ENCODE data around the gene UFSP1.

The UFSP1 gene

DNA sequence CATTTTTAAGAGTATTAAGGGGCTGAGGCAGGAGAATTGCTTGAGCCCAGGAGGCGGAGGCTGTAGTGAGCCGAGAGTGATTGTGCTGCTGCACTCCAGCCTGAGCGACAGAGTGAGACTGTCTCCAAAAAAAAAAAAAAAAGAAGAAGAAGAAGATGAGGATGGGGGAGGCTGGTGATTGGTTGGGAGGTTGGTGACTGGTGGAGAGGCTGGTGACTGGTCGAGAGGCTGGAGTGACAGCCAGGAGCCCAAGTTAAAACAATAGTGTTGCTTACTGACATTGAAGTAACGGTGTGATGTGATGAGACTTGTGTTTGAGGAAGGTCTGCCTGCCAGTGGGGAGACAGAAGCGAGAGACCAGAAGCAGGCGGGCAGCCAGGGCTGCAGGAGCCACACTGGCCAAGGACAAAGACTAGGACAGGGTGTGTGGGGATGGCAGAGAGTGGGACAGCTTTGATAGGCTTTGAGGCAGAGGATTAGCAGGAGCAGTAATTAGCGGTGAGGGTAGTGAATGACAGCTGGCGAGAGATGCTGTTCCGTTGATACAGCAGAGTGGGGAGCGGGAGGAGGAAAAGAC, 9.7 kb downstream of the UFSP1 start:
- in situ Hi-C loops (cut with HindIII; ENCODE audit: low sequenced_read_pairs) = no loop called here
- no peak overlapping the region for H3K4me3 ChIP-seq (ENCODE audit: low read depth, low read length)
- no peak for DNase-seq (ENCODE audit: low read depth, low spot score)
- TF ChIP-seq, protein P1, sequence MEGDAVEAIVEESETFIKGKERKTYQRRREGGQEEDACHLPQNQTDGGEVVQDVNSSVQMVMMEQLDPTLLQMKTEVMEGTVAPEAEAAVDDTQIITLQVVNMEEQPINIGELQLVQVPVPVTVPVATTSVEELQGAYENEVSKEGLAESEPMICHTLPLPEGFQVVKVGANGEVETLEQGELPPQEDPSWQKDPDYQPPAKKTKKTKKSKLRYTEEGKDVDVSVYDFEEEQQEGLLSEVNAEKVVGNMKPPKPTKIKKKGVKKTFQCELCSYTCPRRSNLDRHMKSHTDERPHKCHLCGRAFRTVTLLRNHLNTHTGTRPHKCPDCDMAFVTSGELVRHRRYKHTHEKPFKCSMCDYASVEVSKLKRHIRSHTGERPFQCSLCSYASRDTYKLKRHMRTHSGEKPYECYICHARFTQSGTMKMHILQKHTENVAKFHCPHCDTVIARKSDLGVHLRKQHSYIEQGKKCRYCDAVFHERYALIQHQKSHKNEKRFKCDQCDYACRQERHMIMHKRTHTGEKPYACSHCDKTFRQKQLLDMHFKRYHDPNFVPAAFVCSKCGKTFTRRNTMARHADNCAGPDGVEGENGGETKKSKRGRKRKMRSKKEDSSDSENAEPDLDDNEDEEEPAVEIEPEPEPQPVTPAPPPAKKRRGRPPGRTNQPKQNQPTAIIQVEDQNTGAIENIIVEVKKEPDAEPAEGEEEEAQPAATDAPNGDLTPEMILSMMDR (IDR thresholded peaks at IDR 0.05; ENCODE audit: low read depth, low read length) = no peak

DNA sequence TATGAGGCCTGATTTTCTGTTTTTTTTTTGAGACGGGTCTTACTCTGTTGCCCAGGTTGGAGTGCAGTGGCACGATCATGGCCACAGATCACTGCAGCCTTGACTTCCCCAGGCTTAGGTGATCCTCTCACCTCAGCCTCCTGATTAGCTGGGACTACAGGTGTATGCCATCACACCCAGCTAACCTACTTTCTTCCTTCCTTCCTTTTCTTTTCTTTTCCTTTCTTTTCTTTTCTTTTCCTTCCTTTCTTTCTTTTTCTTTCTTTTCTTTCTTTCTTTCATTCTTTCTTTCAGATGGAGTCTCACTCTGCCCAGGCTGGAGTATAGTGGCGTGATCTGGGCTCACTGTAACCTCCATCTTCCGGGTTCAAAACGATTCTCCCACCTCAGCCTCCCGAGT, 10.8 kb downstream of the UFSP1 start:
- TF ChIP-seq, protein P1 (IDR thresholded peaks at IDR 0.05; ENCODE audit: low read depth, low read length) = no peak
- no peak for DNase-seq (ENCODE audit: low read depth, low spot score)
- no peak overlapping the region for H3K4me3 ChIP-seq (ENCODE audit: low read depth, low read length)
- in situ Hi-C loops (cut with HindIII; ENCODE audit: low sequenced_read_pairs) = no loop called here

DNA sequence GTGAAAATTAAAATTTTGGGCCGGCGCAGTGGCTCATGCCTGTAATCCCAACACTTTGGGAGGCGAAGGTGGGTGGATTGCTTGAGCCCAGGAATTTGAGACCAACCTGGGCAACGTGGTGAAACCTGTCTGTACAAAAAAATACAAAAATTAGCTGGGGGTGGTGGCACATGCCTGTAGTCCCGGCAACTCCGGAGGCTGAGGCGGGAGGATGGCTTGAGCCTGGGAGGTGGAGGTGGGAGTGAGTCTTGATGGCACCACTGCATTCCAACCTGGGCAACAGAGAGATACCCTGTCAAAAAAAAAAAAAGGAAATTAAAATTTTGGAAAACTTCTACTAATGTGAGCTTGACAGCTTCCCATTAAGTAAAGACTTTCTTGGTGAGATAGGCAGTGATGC, 11.5 kb downstream of the UFSP1 start:
- in situ Hi-C loops (cut with HindIII; ENCODE audit: low sequenced_read_pairs) = no loop called here
- no peak for DNase-seq (ENCODE audit: low read depth, low spot score)
- TF ChIP-seq, protein P1 (IDR thresholded peaks at IDR 0.05; ENCODE audit: low read depth, low read length) = no peak
- no peak overlapping the region for H3K4me3 ChIP-seq (ENCODE audit: low read depth, low read length)

DNA sequence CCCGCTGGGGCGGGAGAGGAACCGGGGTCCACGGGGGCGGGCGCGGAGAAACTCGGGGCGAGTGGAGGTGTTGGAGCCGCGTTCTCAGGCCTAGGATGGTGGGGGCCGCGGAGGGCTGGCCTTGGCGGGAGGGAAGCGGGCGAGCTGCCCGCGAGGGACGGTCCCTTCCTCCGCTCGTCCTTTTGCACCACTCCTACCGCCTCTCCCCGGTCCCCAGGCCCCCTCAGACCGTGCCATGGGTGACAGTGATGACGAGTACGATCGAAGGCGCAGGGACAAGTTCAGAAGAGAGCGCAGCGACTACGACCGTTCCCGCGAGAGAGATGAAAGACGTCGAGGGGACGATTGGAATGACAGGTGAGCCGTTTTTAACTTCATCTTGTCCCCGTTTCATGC, 14.2 kb downstream of the UFSP1 start:
- H3K4me3 ChIP-seq (ENCODE audit: low read depth, low read length) = peak overlapping the region; percentile 97
- in situ Hi-C loops (cut with HindIII; ENCODE audit: low sequenced_read_pairs) = no loop called here
- TF ChIP-seq, protein P1 (IDR thresholded peaks at IDR 0.05; ENCODE audit: low read depth, low read length) = no peak
- DNase-seq (ENCODE audit: low read depth, low spot score) = no peak

DNA sequence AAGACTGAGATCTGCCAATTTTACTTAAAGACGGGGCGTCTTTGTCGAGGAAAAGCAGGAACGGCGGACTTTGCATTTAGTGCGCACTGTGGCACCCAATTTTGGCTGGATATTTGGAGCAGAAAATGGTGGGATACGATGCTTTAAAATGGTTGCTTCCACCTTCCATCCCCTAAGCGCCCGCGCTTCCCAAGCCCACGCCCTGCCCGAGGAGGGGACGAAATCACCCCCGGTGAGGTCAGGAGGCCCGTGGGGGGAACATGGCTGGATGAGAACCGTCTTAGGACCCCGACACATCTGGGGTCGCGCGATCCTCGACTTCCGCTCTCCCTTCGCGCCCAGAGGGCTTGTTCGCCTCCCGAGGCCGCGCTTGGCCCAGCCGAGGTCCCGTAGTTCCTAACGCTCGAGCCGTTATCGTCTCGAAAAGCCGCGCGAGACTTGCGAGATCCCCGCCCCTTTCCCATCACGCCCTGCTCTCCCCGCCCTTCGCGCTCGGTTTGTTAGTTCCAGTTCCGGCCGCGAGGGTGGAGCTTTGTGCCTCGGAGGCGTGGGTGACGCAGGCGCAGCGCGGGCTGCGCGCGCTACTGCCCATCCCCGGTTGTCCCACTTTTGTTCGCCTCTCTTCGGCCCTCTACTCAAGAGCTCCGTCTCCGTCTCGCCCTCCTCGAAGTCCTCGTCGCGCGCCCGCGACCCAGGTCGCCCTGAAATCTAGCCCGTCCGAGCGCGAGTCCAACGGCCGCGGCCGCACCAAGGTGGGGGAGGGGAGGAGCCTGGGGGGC, 14.7 kb downstream of the UFSP1 start, which contains the start of gene SRRT:
Gene SRRT (plus strand): TSS at position 527 of the 779 bp plus-strand sequence. CDS start 488 bp downstream, outside the sequence.
- H3K4me3 ChIP-seq (ENCODE audit: low read depth, low read length) = peak within 1 kb of the TSS; percentile 97
- in situ Hi-C loops (cut with HindIII; ENCODE audit: low sequenced_read_pairs) = no loop called here
- DNase-seq (ENCODE audit: low read depth, low spot score) = peak; percentile 98

DNA sequence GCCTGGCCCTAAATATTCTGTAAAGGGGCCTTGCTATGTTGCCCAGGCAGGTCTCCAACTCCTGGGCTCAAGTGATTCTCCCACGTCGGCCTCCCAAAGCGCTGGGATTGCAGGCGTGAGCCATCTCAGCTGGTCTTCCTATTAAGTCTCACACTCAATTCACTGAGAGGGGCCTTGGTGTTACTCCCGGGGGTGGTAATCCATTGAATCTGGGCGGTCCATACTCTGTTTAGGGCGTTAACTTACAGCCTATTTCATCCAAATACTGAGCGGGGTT, 15.3 kb downstream of the UFSP1 start:
- TF ChIP-seq, protein P1 (IDR thresholded peaks at IDR 0.05; ENCODE audit: low read depth, low read length) = no peak
- in situ Hi-C loops (cut with HindIII; ENCODE audit: low sequenced_read_pairs) = no loop called here
- peak overlapping the region; percentile 97 for H3K4me3 ChIP-seq (ENCODE audit: low read depth, low read length)
- no peak for DNase-seq (ENCODE audit: low read depth, low spot score)

More for the DNA sequence above, 14.7 kb downstream of the UFSP1 start, which contains the start of gene SRRT:
- TF ChIP-seq, protein P1 (IDR thresholded peaks at IDR 0.05; ENCODE audit: low read depth, low read length) = peak; percentile 30
